Measurements from ENCODE around the gene CHMP5. TPM values are rescaled to one million over a fixed set of nuclear protein-coding genes. Genes with fewer than 3 reads are reported as not detected.

Gene CHMP5
- total RNA-seq, 1 donor from 2014 or later = 88.7 TPM

GRCh38 chr9:33248606-33249005, 16.2 kb upstream of the CHMP5 start:
- H3K4me3 Mint-ChIP-seq (ENCODE audit: unreplicated experiment) = no peak overlapping the region
- peaks cover 5% of the 10 kb centered on the region for H3K27me3 Mint-ChIP-seq (ENCODE audit: unreplicated experiment)
- no peak overlapping the region for H3K27ac Mint-ChIP-seq (ENCODE audit: unreplicated experiment)
- H3K9me3 Mint-ChIP-seq (ENCODE audit: unreplicated experiment) = no peaks in the 10 kb centered on the region
- peaks cover 10% of the 10 kb centered on the region for H3K4me1 Mint-ChIP-seq (ENCODE audit: unreplicated experiment)
- no peak for TF ChIP-seq CTCF (IDR thresholded peaks at IDR 0.05; ENCODE audit: unreplicated experiment)
- H3K36me3 Mint-ChIP-seq (ENCODE audit: low read depth, unreplicated experiment) = peaks cover 27% of the 10 kb centered on the region
- DNase-seq (ENCODE audit: low spot score) = no peak

- H3K9me3 Mint-ChIP-seq (ENCODE audit: unreplicated experiment) = no peaks in the 10 kb centered on the region
- peaks cover 4% of the 10 kb centered on the region for H3K27me3 Mint-ChIP-seq (ENCODE audit: unreplicated experiment)
- H3K36me3 Mint-ChIP-seq (ENCODE audit: low read depth, unreplicated experiment) = peaks cover 28% of the 10 kb centered on the region
- peaks cover 10% of the 10 kb centered on the region for H3K4me1 Mint-ChIP-seq (ENCODE audit: unreplicated experiment)
- no peak for TF ChIP-seq CTCF (IDR thresholded peaks at IDR 0.05; ENCODE audit: unreplicated experiment)
- H3K4me3 Mint-ChIP-seq (ENCODE audit: unreplicated experiment) = no peak overlapping the region
- DNase-seq (ENCODE audit: low spot score) = no peak
- H3K27ac Mint-ChIP-seq (ENCODE audit: unreplicated experiment) = peak overlapping the region; percentile 54
Measured at GRCh38 chr9:33249087-33249658, 15.7 kb upstream of the CHMP5 start.

GRCh38 chr9:33249983-33250382, 14.9 kb upstream of the CHMP5 start:
- no peak for DNase-seq (ENCODE audit: low spot score)
- H3K27ac Mint-ChIP-seq (ENCODE audit: unreplicated experiment) = no peak overlapping the region
- no peaks in the 10 kb centered on the region for H3K9me3 Mint-ChIP-seq (ENCODE audit: unreplicated experiment)
- peaks cover 10% of the 10 kb centered on the region for H3K4me1 Mint-ChIP-seq (ENCODE audit: unreplicated experiment)
- H3K36me3 Mint-ChIP-seq (ENCODE audit: low read depth, unreplicated experiment) = peaks cover 28% of the 10 kb centered on the region
- TF ChIP-seq CTCF (IDR thresholded peaks at IDR 0.05; ENCODE audit: unreplicated experiment) = no peak
- no peak overlapping the region for H3K4me3 Mint-ChIP-seq (ENCODE audit: unreplicated experiment)
- peaks cover 4% of the 10 kb centered on the region for H3K27me3 Mint-ChIP-seq (ENCODE audit: unreplicated experiment)

GRCh38 chr9:33250458-33250995, 14.3 kb upstream of the CHMP5 start:
- DNase-seq (ENCODE audit: low spot score) = no peak
- Mint-ChIP-seq H3K4me3 (ENCODE audit: unreplicated experiment) (no peak overlapping the region), H3K36me3 (ENCODE audit: low read depth, unreplicated experiment) (peaks cover 29% of the 10 kb centered on the region), H3K27me3 (ENCODE audit: unreplicated experiment) (peaks cover 4% of the 10 kb centered on the region), H3K9me3 (ENCODE audit: unreplicated experiment) (no peaks in the 10 kb centered on the region), H3K27ac (ENCODE audit: unreplicated experiment) (peak overlapping the region; percentile 75), H3K4me1 (ENCODE audit: unreplicated experiment) (peaks cover 10% of the 10 kb centered on the region)
- TF ChIP-seq CTCF (IDR thresholded peaks at IDR 0.05; ENCODE audit: unreplicated experiment) = no peak

- H3K36me3 Mint-ChIP-seq (ENCODE audit: low read depth, unreplicated experiment) = peaks cover 25% of the 10 kb centered on the region
Measured at GRCh38 chr9:33254211-33254610, 10.6 kb upstream of the CHMP5 start.

More at GRCh38 chr9:33254211-33254610, 10.6 kb upstream of the CHMP5 start:
- H3K27me3 Mint-ChIP-seq (ENCODE audit: unreplicated experiment) = no peaks in the 10 kb centered on the region
- TF ChIP-seq CTCF (IDR thresholded peaks at IDR 0.05; ENCODE audit: unreplicated experiment) = no peak
- peaks cover 11% of the 10 kb centered on the region for H3K4me1 Mint-ChIP-seq (ENCODE audit: unreplicated experiment)
- no peaks in the 10 kb centered on the region for H3K9me3 Mint-ChIP-seq (ENCODE audit: unreplicated experiment)
- H3K27ac Mint-ChIP-seq (ENCODE audit: unreplicated experiment) = no peak overlapping the region
- H3K4me3 Mint-ChIP-seq (ENCODE audit: unreplicated experiment) = no peak overlapping the region
- no peak for DNase-seq (ENCODE audit: low spot score)

Measured in endothelial cell (in vitro differentiated cells).